ENCODE data around the gene OR4P4.

Gene OR4P4

GRCh38 chr11:55669376-55669775 is 34.5 kb downstream of the OR4P4 start:
- no peaks in the 10 kb centered on the region for H3K9me3 ChIP-seq (ENCODE audit: control insufficient read depth, insufficient read depth, low read depth, low read length)
- H3K4me3 ChIP-seq (ENCODE audit: low read depth, low read length) = no peak overlapping the region
- H3K36me3 ChIP-seq (ENCODE audit: control insufficient read depth in 2 of 2, insufficient read depth in 1 of 2, low read length in 2 of 2) = no peaks in the 10 kb centered on the region
- CTCF ChIA-PET = no interaction called here
- H3K27ac ChIP-seq (ENCODE audit: extremely low read depth, low read depth, low read length) = no peak overlapping the region
- TF ChIP-seq GLI2 (tag by site-specific recombination; IDR thresholded peaks at IDR 0.05; ENCODE audit: borderline replicate concordance, low read depth) = no peak
- no peak for TF ChIP-seq ZNF677 (tag by site-specific recombination; IDR thresholded peaks at IDR 0.05)
- no peak for TF ChIP-seq HOXA7 (CRISPR knock-in tag; IDR thresholded peaks at IDR 0.05; ENCODE audit: borderline replicate concordance)
- TF ChIP-seq HIC1 (tag by site-specific recombination; IDR thresholded peaks at IDR 0.05) = no peak
- TF ChIP-seq ZBTB6 (tag by site-specific recombination; IDR thresholded peaks at IDR 0.05) = no peak
- TF ChIP-seq SCRT1 (tag by site-specific recombination; IDR thresholded peaks at IDR 0.05; ENCODE audit: borderline replicate concordance) = no peak
- TF ChIP-seq REPIN1 (tag by site-specific recombination; IDR thresholded peaks at IDR 0.05; ENCODE audit: low read depth) = no peak
- no peak for TF ChIP-seq ZNF335 (tag by site-specific recombination; conservative IDR thresholded peaks at IDR 0.05)
- H3K4me1 ChIP-seq (ENCODE audit: control insufficient read depth, insufficient read depth, low read length) = no peaks in the 10 kb centered on the region
- POLR2A ChIA-PET = no interaction called here

GRCh38 chr11:55673860-55674259 is 38.9 kb downstream of the OR4P4 start:
- H3K9me3 ChIP-seq (ENCODE audit: control insufficient read depth, insufficient read depth, low read depth, low read length) = no peaks in the 10 kb centered on the region
- TF ChIP-seq ZNF777 (tag by site-specific recombination; IDR thresholded peaks at IDR 0.05; ENCODE audit: borderline replicate concordance) (no peak), GLIS2 (tag by site-specific recombination; IDR thresholded peaks at IDR 0.05) (no peak), ZNF354C (tag by site-specific recombination; IDR thresholded peaks at IDR 0.05; ENCODE audit: borderline replicate concordance, low read depth) (no peak), ZBTB17 (tag by site-specific recombination; IDR thresholded peaks at IDR 0.05) (no peak), ZNF157 (tag by site-specific recombination; IDR thresholded peaks at IDR 0.05) (no peak), ZNF2 (tag by site-specific recombination; IDR thresholded peaks at IDR 0.05) (no peak), ZNF18 (tag by site-specific recombination; IDR thresholded peaks at IDR 0.05) (no peak), ZNF623 (tag by site-specific recombination; IDR thresholded peaks at IDR 0.05) (no peak), ZNF837 (tag by site-specific recombination; IDR thresholded peaks at IDR 0.05) (no peak), ZNF776 (tag by site-specific recombination; IDR thresholded peaks at IDR 0.05; ENCODE audit: borderline replicate concordance) (no peak), ZNF585B (tag by site-specific recombination; IDR thresholded peaks at IDR 0.05) (no peak), ZNF140 (tag by site-specific recombination; IDR thresholded peaks at IDR 0.05) (no peak), ZNF133 (tag by site-specific recombination; IDR thresholded peaks at IDR 0.05) (no peak), SALL2 (tag by site-specific recombination; IDR thresholded peaks at IDR 0.05; ENCODE audit: borderline replicate concordance) (no peak), ZNF510 (tag by site-specific recombination; IDR thresholded peaks at IDR 0.05; ENCODE audit: insufficient replicate concordance) (no peak), ZNF514 (tag by site-specific recombination; IDR thresholded peaks at IDR 0.05) (no peak)
- no peaks in the 10 kb centered on the region for H3K4me1 ChIP-seq (ENCODE audit: control insufficient read depth, insufficient read depth, low read length)
- POLR2A ChIA-PET = no interaction called here
- CTCF ChIA-PET = no interaction called here
- no peak overlapping the region for H3K4me3 ChIP-seq (ENCODE audit: low read depth, low read length)
- no peak overlapping the region for H3K27ac ChIP-seq (ENCODE audit: extremely low read depth, low read depth, low read length)
- H3K36me3 ChIP-seq (ENCODE audit: control insufficient read depth in 2 of 2, insufficient read depth in 1 of 2, low read length in 2 of 2) = no peaks in the 10 kb centered on the region

All from HEK293 (cell line).